Astrocyte (in vitro differentiated cells and primary cell): ENCODE results near the gene PKNOX2. TPM values are rescaled to one million over a fixed set of nuclear protein-coding genes. Genes with fewer than 3 reads are reported as not detected.

Experiments
- DNase-seq: peaks from one replicate; pipeline ENCODE4 v3.0.0-alpha.2; 2010; ENCODE audit warnings: low read depth
- FAIRE-seq: peaks from 2 replicates; lab custom pipeline; 2011; peaks lifted over from hg19 to GRCh38; lab: Jason Lieb, UNC
- H2AFZ ChIP-seq: 2 replicates; pipeline ENCODE4 v1.6.0; 2012; ENCODE audit warnings: low read depth, low read length, inconsistent platforms
- H3K27ac ChIP-seq: 2 replicates; pipeline ENCODE4 v1.5.1; 2011; ENCODE audit warnings: low read depth, low read length, inconsistent platforms
- H3K27me3 ChIP-seq: 2 replicates; pipeline ENCODE4 v1.6.0; 2011; ENCODE audit warnings: low read length, inconsistent platforms; ENCODE audit not compliant: insufficient read depth
- H3K36me3 ChIP-seq: 2 replicates; pipeline ENCODE4 v1.5.1; 2011; ENCODE audit warnings: low read length, inconsistent platforms; ENCODE audit not compliant: insufficient read depth
- H3K4me1 ChIP-seq: 2 replicates; pipeline ENCODE4 v1.5.1; 2011; ENCODE audit warnings: low read length, inconsistent platforms; ENCODE audit not compliant: insufficient read depth
- H3K4me2 ChIP-seq: 2 replicates; pipeline ENCODE4 v1.6.0; 2012; ENCODE audit warnings: low read length, inconsistent platforms
- H3K4me3 ChIP-seq: 2 replicates; pipeline ENCODE4 v1.5.1; 2011; ENCODE audit warnings: low read depth, mild to moderate bottlenecking, low read length, inconsistent platforms; ENCODE audit not compliant: insufficient read depth
- H3K79me2 ChIP-seq: 2 replicates; pipeline ENCODE4 v1.6.0; 2012; ENCODE audit warnings: mild to moderate bottlenecking, low read length, inconsistent platforms; ENCODE audit not compliant: insufficient read depth
- H3K9ac ChIP-seq: 2 replicates; pipeline ENCODE4 v1.6.0; 2012; ENCODE audit warnings: mild to moderate bottlenecking, low read length, inconsistent platforms
- H3K9me3 ChIP-seq: 2 replicates; pipeline ENCODE4 v1.5.1; 2012; ENCODE audit warnings: low read depth, mild to moderate bottlenecking, low read length, inconsistent platforms; ENCODE audit not compliant: insufficient read depth
- H4K20me1 ChIP-seq: 2 replicates; pipeline ENCODE4 v1.6.0; 2012; ENCODE audit warnings: low read length, inconsistent platforms; ENCODE audit not compliant: insufficient read depth
- H3K27ac Mint-ChIP-seq: one replicate; pipeline ENCODE4 v1.8.0; 2021; ENCODE audit warnings: mild to moderate bottlenecking, mixed read lengths; ENCODE audit not compliant: unreplicated experiment
- H3K27me3 Mint-ChIP-seq: one replicate; pipeline ENCODE4 v1.8.0; 2021; ENCODE audit warnings: low read depth, mixed read lengths; ENCODE audit not compliant: unreplicated experiment
- H3K36me3 Mint-ChIP-seq: one replicate; pipeline ENCODE4 v1.8.0; 2021; ENCODE audit warnings: low read depth, mixed read lengths; ENCODE audit not compliant: unreplicated experiment
- H3K4me1 Mint-ChIP-seq: one replicate; pipeline ENCODE4 v1.8.0; 2021; ENCODE audit warnings: low read depth, mixed read lengths; ENCODE audit not compliant: unreplicated experiment
- H3K4me3 Mint-ChIP-seq: one replicate; pipeline ENCODE4 v1.8.0; 2021; ENCODE audit warnings: mild to moderate bottlenecking, moderate library complexity, mixed read lengths; ENCODE audit not compliant: unreplicated experiment
- H3K9me3 Mint-ChIP-seq: one replicate; pipeline ENCODE4 v1.8.0; 2021; ENCODE audit warnings: mild to moderate bottlenecking, mixed read lengths; ENCODE audit not compliant: unreplicated experiment
- EZH2 ChIP-seq: IDR thresholded peaks from 2 replicates; pipeline ENCODE4 v1.6.1; 2012; ENCODE audit warnings: mild to moderate bottlenecking, low read length, inconsistent platforms; ENCODE audit not compliant: insufficient read depth
- total RNA-seq: library from RNA; stranded (reverse); gene quantifications from 2 replicates; pipeline ENCODE4 v1.2.1, GENCODE V29; 2021
- TF ChIP-seq, protein P1 (sequence below): IDR thresholded peaks from 2 replicates; pipeline ENCODE4 v1.5.1; 2011; ENCODE audit warnings: low read depth, mild to moderate bottlenecking, inconsistent platforms, low read length, moderate library complexity; ENCODE audit not compliant: insufficient read depth

PKNOX2 gene
- total RNA-seq, 1 donor from 2014 or later, result 53.4 TPM

DNA sequence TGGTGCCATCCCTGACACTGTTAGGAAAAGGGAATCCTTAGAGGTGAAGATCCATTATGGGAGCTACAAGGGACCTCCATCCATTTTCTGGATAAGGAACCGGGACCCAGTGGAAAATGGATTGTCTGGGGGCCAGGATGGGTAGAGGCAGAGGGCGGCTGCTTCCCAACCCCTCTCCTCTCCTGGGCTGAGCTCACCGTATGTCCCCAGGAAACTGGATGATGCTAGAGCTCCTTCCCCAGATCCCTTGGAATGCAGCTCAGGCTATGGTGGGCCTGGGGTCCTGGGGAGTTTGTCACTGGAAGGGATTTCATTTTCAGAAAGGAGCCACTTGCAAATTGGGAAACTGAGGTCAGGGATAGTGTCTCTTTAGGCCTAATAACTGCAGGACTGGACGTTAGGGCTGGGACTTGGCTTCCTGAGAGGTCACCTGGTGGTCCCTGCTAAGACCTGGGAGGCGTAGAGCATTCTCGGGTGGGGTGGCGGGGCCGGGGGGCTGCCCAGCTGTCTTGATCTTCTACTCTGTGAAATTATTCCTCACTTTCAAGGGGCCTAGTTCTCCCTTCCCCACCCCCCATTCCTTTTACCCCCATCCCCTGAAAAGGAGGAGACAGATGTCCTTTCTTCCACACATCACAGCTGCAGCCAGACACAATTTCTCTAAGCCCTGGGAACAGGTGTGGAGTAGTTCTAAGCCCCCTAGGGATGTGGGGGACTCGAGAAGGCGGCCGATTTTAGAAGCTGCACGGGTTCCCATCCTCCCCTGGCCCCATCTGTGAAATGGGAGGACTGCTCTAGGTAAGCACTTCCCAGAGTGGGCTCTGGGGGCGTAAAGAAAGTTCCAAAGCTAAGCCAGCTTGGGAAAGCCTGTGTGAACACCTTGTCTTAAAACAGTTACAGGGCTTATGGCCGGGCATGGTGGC, 99.8 kb downstream of the PKNOX2 start:
- H3K4me2 ChIP-seq, result peak overlapping the region; percentile 79
- no peaks in the 10 kb centered on the region for H3K9me3 ChIP-seq
- Mint-ChIP-seq H3K27ac (peak overlapping the region; percentile 100), H3K9me3 (no peaks in the 10 kb centered on the region), H3K27me3 (no peaks in the 10 kb centered on the region), H3K4me1 (peaks cover 65% of the 10 kb centered on the region), H3K4me3 (peak overlapping the region; percentile 57), H3K36me3 (peaks cover 15% of the 10 kb centered on the region)
- no peaks in the 10 kb centered on the region for H3K36me3 ChIP-seq
- peak overlapping the region; percentile 99 for H3K27ac ChIP-seq
- peaks cover 40% of the 10 kb centered on the region for H3K4me1 ChIP-seq
- H3K27me3 ChIP-seq, result no peaks in the 10 kb centered on the region
- no peaks in the 10 kb centered on the region for H3K79me2 ChIP-seq
- no peak for DNase-seq
- FAIRE-seq, result no peak
- H3K9ac ChIP-seq, result peak overlapping the region; percentile 82
- TF ChIP-seq EZH2, result no peak
- TF ChIP-seq, protein P1, sequence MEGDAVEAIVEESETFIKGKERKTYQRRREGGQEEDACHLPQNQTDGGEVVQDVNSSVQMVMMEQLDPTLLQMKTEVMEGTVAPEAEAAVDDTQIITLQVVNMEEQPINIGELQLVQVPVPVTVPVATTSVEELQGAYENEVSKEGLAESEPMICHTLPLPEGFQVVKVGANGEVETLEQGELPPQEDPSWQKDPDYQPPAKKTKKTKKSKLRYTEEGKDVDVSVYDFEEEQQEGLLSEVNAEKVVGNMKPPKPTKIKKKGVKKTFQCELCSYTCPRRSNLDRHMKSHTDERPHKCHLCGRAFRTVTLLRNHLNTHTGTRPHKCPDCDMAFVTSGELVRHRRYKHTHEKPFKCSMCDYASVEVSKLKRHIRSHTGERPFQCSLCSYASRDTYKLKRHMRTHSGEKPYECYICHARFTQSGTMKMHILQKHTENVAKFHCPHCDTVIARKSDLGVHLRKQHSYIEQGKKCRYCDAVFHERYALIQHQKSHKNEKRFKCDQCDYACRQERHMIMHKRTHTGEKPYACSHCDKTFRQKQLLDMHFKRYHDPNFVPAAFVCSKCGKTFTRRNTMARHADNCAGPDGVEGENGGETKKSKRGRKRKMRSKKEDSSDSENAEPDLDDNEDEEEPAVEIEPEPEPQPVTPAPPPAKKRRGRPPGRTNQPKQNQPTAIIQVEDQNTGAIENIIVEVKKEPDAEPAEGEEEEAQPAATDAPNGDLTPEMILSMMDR, result no peak
- H4K20me1 ChIP-seq, result no peaks in the 10 kb centered on the region
- no peak overlapping the region for H2AFZ ChIP-seq
- H3K4me3 ChIP-seq, result no peak overlapping the region

DNA sequence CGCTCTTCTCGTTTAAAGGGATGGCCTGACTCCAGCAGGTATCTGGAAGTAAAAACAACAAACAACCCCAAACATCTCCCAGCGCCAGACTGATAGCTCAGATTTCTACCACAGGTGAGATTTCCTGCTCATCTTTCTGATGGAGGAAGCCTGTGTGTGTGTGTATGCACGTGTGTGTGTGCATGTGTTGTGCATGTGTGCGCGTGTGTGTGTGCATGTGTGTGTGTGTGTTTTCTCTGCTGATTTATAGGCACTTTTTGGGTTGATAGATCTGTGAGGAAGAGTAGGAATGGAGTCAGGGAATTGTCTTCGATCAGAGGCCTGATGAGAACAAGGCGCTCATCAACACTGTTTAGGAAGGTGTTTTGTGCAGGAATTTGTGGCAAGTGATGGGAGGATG, 103.0 kb downstream of the PKNOX2 start:
- H3K79me2 ChIP-seq, result no peaks in the 10 kb centered on the region
- peaks cover 67% of the 10 kb centered on the region for H3K4me1 Mint-ChIP-seq
- no peak for TF ChIP-seq EZH2
- FAIRE-seq, result no peak
- peak overlapping the region; percentile 73 for H3K27ac ChIP-seq
- no peaks in the 10 kb centered on the region for H4K20me1 ChIP-seq
- H3K36me3 ChIP-seq, result no peaks in the 10 kb centered on the region
- H3K27me3 ChIP-seq, result no peaks in the 10 kb centered on the region
- H3K4me3 Mint-ChIP-seq, result no peak overlapping the region
- H3K9me3 ChIP-seq, result no peaks in the 10 kb centered on the region
- peaks cover 55% of the 10 kb centered on the region for H3K4me1 ChIP-seq
- no peak overlapping the region for H3K4me3 ChIP-seq
- H3K9me3 Mint-ChIP-seq, result no peaks in the 10 kb centered on the region
- peak overlapping the region; percentile 100 for H3K27ac Mint-ChIP-seq
- H3K27me3 Mint-ChIP-seq, result no peaks in the 10 kb centered on the region
- no peak overlapping the region for H3K4me2 ChIP-seq
- H3K9ac ChIP-seq, result peak overlapping the region; percentile 50
- H2AFZ ChIP-seq, result no peak overlapping the region
- peaks cover 14% of the 10 kb centered on the region for H3K36me3 Mint-ChIP-seq
- DNase-seq, result no peak

DNA sequence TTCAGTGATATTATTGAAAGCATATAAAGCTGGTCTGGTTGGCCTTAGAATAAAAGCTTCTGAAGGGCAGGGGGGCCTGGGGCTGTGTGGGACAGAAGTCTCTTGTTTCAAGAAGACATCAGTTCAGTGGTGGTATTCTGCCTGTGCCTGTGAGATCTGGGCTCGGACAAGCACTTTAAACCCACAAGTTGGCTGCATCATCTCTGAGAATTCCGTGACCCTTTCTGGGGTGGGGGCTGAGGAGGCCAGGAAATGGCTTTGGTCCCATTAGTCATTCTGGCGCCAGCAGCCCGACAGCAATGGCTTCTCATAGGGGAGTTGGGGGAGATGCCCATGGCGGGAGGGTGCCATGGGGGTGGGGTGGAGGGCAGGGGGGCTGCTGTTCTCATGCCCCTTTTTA, 104.1 kb downstream of the PKNOX2 start:
- Mint-ChIP-seq H3K4me3 (no peak overlapping the region), H3K27ac (peak overlapping the region; percentile 100), H3K27me3 (no peaks in the 10 kb centered on the region), H3K36me3 (peaks cover 11% of the 10 kb centered on the region), H3K4me1 (peaks cover 73% of the 10 kb centered on the region), H3K9me3 (no peaks in the 10 kb centered on the region)
- Histone ChIP-seq H2AFZ (peak overlapping the region; percentile 3), H3K4me2 (peak overlapping the region; percentile 47), H3K9ac (peak overlapping the region; percentile 50), H3K27ac (peak overlapping the region; percentile 73), H4K20me1 (no peaks in the 10 kb centered on the region), H3K9me3 (no peaks in the 10 kb centered on the region), H3K79me2 (no peaks in the 10 kb centered on the region), H3K4me3 (no peak overlapping the region), H3K27me3 (no peaks in the 10 kb centered on the region), H3K4me1 (peaks cover 57% of the 10 kb centered on the region), H3K36me3 (no peaks in the 10 kb centered on the region)
- TF ChIP-seq EZH2, result no peak
- TF ChIP-seq, protein P1, result no peak
- DNase-seq, result peak; percentile 65
- no peak for FAIRE-seq
